Fibroblast of pulmonary artery (primary cell): ENCODE measurements around the gene NOS1.
A peak's percentile ranks its signal among the peaks of the same experiment; 100 is the strongest.
"Not testable (repeated sequence)": the region's sequence is repeated elsewhere in the genome, so short reads cannot be mapped to it uniquely, and the experiment has no call there.

Experiments
- DNase-seq: peaks from one replicate; pipeline ENCODE4 v3.0.0-alpha.2; 2010; ENCODE audit warnings: low read depth
- H3K4me3 ChIP-seq: replicated peaks from 2 replicates; pipeline ENCODE4 v1.5.1; 2011; ENCODE audit warnings: low read depth, mild to moderate bottlenecking, control low read depth, low read length, moderate library complexity
- CTCF ChIP-seq: IDR thresholded peaks from 2 replicates; pipeline ENCODE4 v1.5.1; 2011; ENCODE audit warnings: mild to moderate bottlenecking, control low read depth, low read length, inconsistent platforms; ENCODE audit errors: missing control alignments

Gene NOS1

GRCh38 chr12:117225179-117225578 lies 136.2 kb downstream of the NOS1 start:
- no peak for TF ChIP-seq CTCF

GRCh38 chr12:117220947-117221346 lies 140.5 kb downstream of the NOS1 start:
- not testable (repeated sequence) for H3K4me3 ChIP-seq, DNase-seq

More at GRCh38 chr12:117225179-117225578, 136.2 kb downstream of the NOS1 start:
- no peak for DNase-seq
- H3K4me3 ChIP-seq = no peak overlapping the region

- no peak for TF ChIP-seq CTCF
- no peak overlapping the region for H3K4me3 ChIP-seq
- DNase-seq = no peak
Measured at GRCh38 chr12:117218149-117218548, 143.3 kb downstream of the NOS1 start.

- no peak for TF ChIP-seq CTCF
- no peak for DNase-seq
- no peak overlapping the region for H3K4me3 ChIP-seq
Measured at GRCh38 chr12:117216686-117217085, 144.7 kb downstream of the NOS1 start.

- no peak for DNase-seq
- H3K4me3 ChIP-seq = no peak overlapping the region
- no peak for TF ChIP-seq CTCF
Measured at GRCh38 chr12:117214797-117215196, 146.6 kb downstream of the NOS1 start.

- DNase-seq = no peak
- H3K4me3 ChIP-seq = no peak overlapping the region
Measured at GRCh38 chr12:117213295-117213808, 148.1 kb downstream of the NOS1 start.

GRCh38 chr12:117212563-117213190 lies 148.7 kb downstream of the NOS1 start:
- DNase-seq = peak; percentile 86
- H3K4me3 ChIP-seq = no peak overlapping the region
- peak; percentile 96 for TF ChIP-seq CTCF

More at GRCh38 chr12:117213295-117213808, 148.1 kb downstream of the NOS1 start:
- no peak for TF ChIP-seq CTCF
